Neuronal stem cell (in vitro differentiated cells): Measurements from ENCODE around the gene TUBGCP5.

Experiments
- DNase-seq: peaks from one replicate; pipeline ENCODE4 v3.0.0-alpha.2; 2013; ENCODE audit warnings: low spot score
- H2AFZ ChIP-seq: one replicate; pipeline ENCODE4 v1.6.1; 2013; ENCODE audit warnings: mild to moderate bottlenecking, low read length, inconsistent platforms
- H2AK5ac ChIP-seq: 2 replicates; pipeline ENCODE4 v1.6.1; 2013; ENCODE audit warnings: low read depth, mild to moderate bottlenecking, inconsistent platforms, low read length, moderate library complexity, mixed read lengths
- H2BK120ac ChIP-seq: 2 replicates; pipeline ENCODE4 v1.6.1; 2013; ENCODE audit warnings: low read depth, mild to moderate bottlenecking, inconsistent platforms, low read length, moderate library complexity, mixed read lengths
- H2BK12ac ChIP-seq: one replicate; pipeline ENCODE4 v1.6.1; 2013; ENCODE audit warnings: low read length, inconsistent platforms
- H2BK15ac ChIP-seq: 2 replicates; pipeline ENCODE4 v1.6.1; 2013; ENCODE audit warnings: mild to moderate bottlenecking, low read length, inconsistent platforms, mixed read lengths
- H2BK5ac ChIP-seq: one replicate; pipeline ENCODE4 v1.6.1; 2013; ENCODE audit warnings: inconsistent platforms, mild to moderate bottlenecking, low read length, moderate library complexity
- H3K14ac ChIP-seq: one replicate; pipeline ENCODE4 v1.6.1; 2013; ENCODE audit warnings: low read length, inconsistent platforms
- H3K18ac ChIP-seq: 2 replicates; pipeline ENCODE4 v1.6.1; 2013; ENCODE audit warnings: low read length, inconsistent platforms
- H3K23ac ChIP-seq: 2 replicates; pipeline ENCODE4 v1.6.1; 2013; ENCODE audit warnings: low read depth, mild to moderate bottlenecking, mixed read lengths, low read length, inconsistent platforms; ENCODE audit not compliant: poor library complexity
- H3K27ac ChIP-seq: replicated peaks from 3 replicates; pipeline ENCODE4 v1.5.1; 2013; ENCODE audit warnings: low read length, inconsistent platforms
- H3K27me3 ChIP-seq, 3 experiments: 2 replicates each; pipeline ENCODE4 v1.6.1; 2013; ENCODE audit warnings: low read length in 3 of 3, mild to moderate bottlenecking in 2 of 3, inconsistent platforms in 1 of 3, low read depth in 1 of 3, mixed read lengths in 1 of 3, moderate library complexity in 1 of 3; ENCODE audit not compliant: control insufficient read depth in 3 of 3, insufficient read depth in 3 of 3
- H3K36me3 ChIP-seq, 2 donors: replicated peaks in 1 of 2; 2 replicates each; pipeline ENCODE4 v1.6.1; 2013; ENCODE audit warnings: low read length in 2 of 2; ENCODE audit not compliant: control insufficient read depth in 2 of 2, insufficient read depth in 2 of 2
- H3K4ac ChIP-seq: 2 replicates; pipeline ENCODE4 v1.6.1; 2013; ENCODE audit warnings: inconsistent platforms, mild to moderate bottlenecking, low read length, moderate library complexity
- H3K4me1 ChIP-seq, 2 donors: 1 replicate in 1 of 2; 2 replicates in 1 of 2; pipeline ENCODE4 v1.6.1; 2013; ENCODE audit warnings: low read length in 2 of 2, low read depth in 1 of 2; ENCODE audit not compliant: control insufficient read depth in 2 of 2, insufficient read depth in 1 of 2
- H3K4me2 ChIP-seq: one replicate; pipeline ENCODE4 v1.6.1; 2013; ENCODE audit warnings: mild to moderate bottlenecking, low read length, inconsistent platforms; ENCODE audit not compliant: insufficient read depth, poor library complexity, severe bottlenecking
- H3K4me3 ChIP-seq, 2 donors: 2 replicates each; pipeline ENCODE4 v1.5.1; 2013; ENCODE audit warnings: low read length in 2 of 2, mild to moderate bottlenecking in 2 of 2, inconsistent platforms in 1 of 2, moderate library complexity in 1 of 2
- H3K79me1 ChIP-seq: one replicate; pipeline ENCODE4 v1.6.1; 2013; ENCODE audit warnings: low read depth, mild to moderate bottlenecking, inconsistent platforms, low read length, moderate library complexity
- H3K9ac ChIP-seq: one replicate; pipeline ENCODE4 v1.6.1; 2013; ENCODE audit warnings: mild to moderate bottlenecking, low read depth, low read length, inconsistent platforms; ENCODE audit not compliant: poor library complexity
- H3K9me3 ChIP-seq, 2 donors: replicated peaks in 1 of 2; 2 replicates each; pipeline versions ENCODE3 to v1.6.1; 2013; ENCODE audit warnings: low read length in 2 of 2, mild to moderate bottlenecking in 2 of 2, inconsistent platforms in 1 of 2, low read depth in 1 of 2, mixed read lengths in 1 of 2, moderate library complexity in 1 of 2; ENCODE audit not compliant: control insufficient read depth in 2 of 2, insufficient read depth in 1 of 2
- H4K8ac ChIP-seq: one replicate; pipeline ENCODE4 v1.6.1; 2013; ENCODE audit warnings: low read depth, mild to moderate bottlenecking, inconsistent platforms, low read length, moderate library complexity
- H4K91ac ChIP-seq: one replicate; pipeline ENCODE4 v1.6.1; 2013; ENCODE audit warnings: low read length, low read depth, mild to moderate bottlenecking, inconsistent platforms; ENCODE audit not compliant: poor library complexity
- WGBS, 2 donors: extraction: QIAGEN DNeasy Blood & Tissue Kit; methylation state at CpG; one replicate each; pipeline ENCODE4 v1.1.7; 2013; ENCODE audit warnings: missing lambda C conversion rate in 2 of 2, mixed read lengths in 1 of 2; ENCODE audit not compliant: insufficient read length in 2 of 2, insufficient replicate concordance in 1 of 2; ENCODE audit errors: extremely low coverage in 2 of 2; 5-methylcytosine and 5-hydroxymethylcytosine counted together

Gene TUBGCP5

GRCh38 chr15:22956978-22957260, 82.5 kb downstream of the TUBGCP5 start:
- Histone ChIP-seq H4K91ac (no peak overlapping the region), H3K4me1 (peaks cover 19 to 26% of the 10 kb centered on the region in 2 donors), H3K79me1 (peaks cover 8% of the 10 kb centered on the region), H2AK5ac (no peak overlapping the region), H3K9ac (no peak overlapping the region), H3K23ac (no peak overlapping the region), H3K27me3 (no peaks in the 10 kb centered on the region), H2BK12ac (no peak overlapping the region), H2BK5ac (no peak overlapping the region), H3K9me3 (no peaks in the 10 kb centered on the region), H2BK120ac (no peak overlapping the region), H3K14ac (no peak overlapping the region), H2AFZ (no peak overlapping the region), H2BK15ac (no peak overlapping the region), H3K4ac (no peak overlapping the region), H3K27ac (no peak overlapping the region), H3K36me3 (no peaks in the 10 kb centered on the region), H3K4me3 (no peak overlapping the region), H4K8ac (no peak overlapping the region), H3K4me2 (no peak overlapping the region), H3K18ac (no peak overlapping the region)
- WGBS, 2 donors, result no CpG with 5 or more reads among the region's 14 CpGs
- no peak for DNase-seq

GRCh38 chr15:22956257-22956977, 83.0 kb downstream of the TUBGCP5 start:
- H2BK15ac ChIP-seq, result no peak overlapping the region
- H3K27ac ChIP-seq, result no peak overlapping the region
- no peak overlapping the region for H3K9ac ChIP-seq
- no peak overlapping the region for H2BK120ac ChIP-seq
- H3K4ac ChIP-seq, result no peak overlapping the region
- no CpG with 5 or more reads among the region's 16 CpGs for WGBS, 2 donors
- H3K18ac ChIP-seq, result no peak overlapping the region
- no peaks in the 10 kb centered on the region for H3K9me3 ChIP-seq
- no peak overlapping the region for H3K14ac ChIP-seq
- peaks cover 19 to 26% of the 10 kb centered on the region in 2 donors for H3K4me1 ChIP-seq
- no peaks in the 10 kb centered on the region for H3K36me3 ChIP-seq
- H3K79me1 ChIP-seq, result peaks cover 8% of the 10 kb centered on the region
- no peak overlapping the region for H2BK12ac ChIP-seq
- H3K4me3 ChIP-seq, result no peak overlapping the region
- DNase-seq, result no peak
- no peak overlapping the region for H3K4me2 ChIP-seq
- H4K8ac ChIP-seq, result no peak overlapping the region
- no peak overlapping the region for H2BK5ac ChIP-seq
- no peak overlapping the region for H3K23ac ChIP-seq
- no peak overlapping the region for H2AK5ac ChIP-seq
- H4K91ac ChIP-seq, result no peak overlapping the region
- no peak overlapping the region for H2AFZ ChIP-seq
- no peaks in the 10 kb centered on the region for H3K27me3 ChIP-seq

DNA sequence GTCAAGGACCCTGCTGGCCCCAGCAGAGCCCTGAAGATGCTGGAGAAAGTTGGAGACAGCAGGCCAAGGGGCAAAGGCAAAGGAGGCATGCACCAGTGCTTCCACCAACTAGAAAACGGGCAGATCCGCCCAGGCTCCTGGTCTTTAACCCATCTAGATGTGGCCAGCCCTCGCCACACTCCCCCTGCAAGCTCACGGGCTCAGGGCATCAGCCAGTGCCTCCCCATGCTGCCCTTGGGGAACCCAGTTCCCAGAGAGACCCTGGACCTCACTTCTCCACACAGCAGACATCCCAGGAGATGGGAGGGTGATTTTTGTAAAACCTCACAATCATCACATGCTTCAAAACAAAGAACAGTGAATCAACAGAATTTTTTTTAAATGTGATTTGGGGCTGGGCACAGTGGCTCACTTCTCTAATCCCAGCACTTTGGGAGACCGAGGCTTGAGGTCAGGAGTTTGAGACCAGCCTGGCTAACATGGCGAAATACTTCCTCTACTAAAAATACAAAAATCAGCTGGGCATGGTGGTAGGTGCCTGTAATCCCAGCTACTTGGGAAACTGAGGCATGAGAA, 83.7 kb downstream of the TUBGCP5 start:
- H3K9ac ChIP-seq, result no peak overlapping the region
- H2BK15ac ChIP-seq, result no peak overlapping the region
- no peak overlapping the region for H2BK12ac ChIP-seq
- H2BK120ac ChIP-seq, result no peak overlapping the region
- WGBS, 2 donors, result no CpG with 5 or more reads among the region's 6 CpGs
- H2AK5ac ChIP-seq, result peak overlapping the region; percentile 69
- H4K8ac ChIP-seq, result no peak overlapping the region
- H3K23ac ChIP-seq, result peak overlapping the region; percentile 81
- H3K79me1 ChIP-seq, result peaks cover 8% of the 10 kb centered on the region
- H3K4me1 ChIP-seq, result peaks cover 19 to 26% of the 10 kb centered on the region in 2 donors
- no peak overlapping the region for H3K4me2 ChIP-seq
- no peak overlapping the region for H3K4ac ChIP-seq
- no peak overlapping the region for H3K14ac ChIP-seq
- H3K36me3 ChIP-seq, result no peaks in the 10 kb centered on the region
- H3K9me3 ChIP-seq, result no peaks in the 10 kb centered on the region
- no peak overlapping the region for H3K27ac ChIP-seq
- H3K18ac ChIP-seq, result peak overlapping the region; percentile 31
- no peak for DNase-seq
- no peaks in the 10 kb centered on the region for H3K27me3 ChIP-seq
- no peak overlapping the region for H4K91ac ChIP-seq
- H2BK5ac ChIP-seq, result no peak overlapping the region
- H2AFZ ChIP-seq, result no peak overlapping the region
- H3K4me3 ChIP-seq, result no peak overlapping the region

DNA sequence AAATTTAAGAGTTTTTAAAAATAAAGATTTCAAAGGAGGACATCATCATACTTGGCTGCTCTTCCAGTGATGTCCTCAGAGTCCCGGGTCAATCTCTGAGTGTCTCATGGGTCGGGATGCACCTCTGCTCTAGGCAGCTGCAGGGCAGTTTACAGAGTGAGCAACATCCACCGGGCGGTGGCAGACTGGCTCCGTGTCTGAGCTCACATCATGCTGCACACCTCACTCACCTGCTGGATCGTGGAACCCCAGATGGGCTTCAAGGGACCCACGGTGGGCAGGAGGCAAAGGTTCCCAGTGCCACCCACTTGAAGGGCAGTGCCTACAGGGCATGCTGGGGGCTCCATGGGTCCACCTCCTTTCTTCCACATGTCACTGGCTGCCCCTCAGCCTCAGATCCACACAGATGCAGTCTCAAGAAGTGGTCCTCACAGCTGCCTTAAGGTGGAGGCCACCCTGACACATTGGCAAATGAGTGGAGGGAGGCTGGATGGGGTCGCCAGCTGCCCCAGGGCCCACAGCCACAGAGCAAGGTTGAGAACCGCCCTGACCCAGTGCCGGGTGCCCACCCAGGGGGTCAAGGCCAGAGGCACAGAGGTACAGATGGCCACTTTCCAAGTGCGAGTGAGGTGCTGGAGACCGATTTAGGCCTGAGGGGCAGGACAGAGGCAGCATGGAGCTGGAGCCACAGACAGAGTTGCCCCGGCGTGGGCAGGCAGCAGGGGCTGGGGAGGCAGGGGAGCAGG, 84.4 kb downstream of the TUBGCP5 start:
- H3K4me1 ChIP-seq, result peaks cover 19 to 20% of the 10 kb centered on the region in 2 donors
- no peak overlapping the region for H3K27ac ChIP-seq
- peak overlapping the region; percentile 81 for H3K23ac ChIP-seq
- no peak overlapping the region for H4K8ac ChIP-seq
- H2AK5ac ChIP-seq, result peak overlapping the region; percentile 69
- H3K4me2 ChIP-seq, result no peak overlapping the region
- no peaks in the 10 kb centered on the region for H3K27me3 ChIP-seq
- no peak overlapping the region for H3K4me3 ChIP-seq
- H4K91ac ChIP-seq, result no peak overlapping the region
- no peak overlapping the region for H3K14ac ChIP-seq
- peak overlapping the region; percentile 31 for H2BK15ac ChIP-seq
- WGBS, 2 donors, result no CpG with 5 or more reads among the region's 14 CpGs
- H3K4ac ChIP-seq, result no peak overlapping the region
- no peak overlapping the region for H2BK5ac ChIP-seq
- H3K9ac ChIP-seq, result no peak overlapping the region
- no peaks in the 10 kb centered on the region for H3K9me3 ChIP-seq
- H3K36me3 ChIP-seq, result no peaks in the 10 kb centered on the region
- H2AFZ ChIP-seq, result no peak overlapping the region
- peaks cover 6% of the 10 kb centered on the region for H3K79me1 ChIP-seq
- no peak overlapping the region for H2BK12ac ChIP-seq
- no peak overlapping the region for H2BK120ac ChIP-seq
- DNase-seq, result no peak
- peak overlapping the region; percentile 31 for H3K18ac ChIP-seq
